HFFc6 (cell line): ENCODE data around the gene OCA2. TPM values are rescaled to one million over a fixed set of nuclear protein-coding genes. Genes with fewer than 3 reads are reported as not detected.

Experiments
- DNase-seq: peaks from one replicate; pipeline ENCODE4 v3.0.0-alpha.2; 2018
- H3K27ac Mint-ChIP-seq: 2 replicates; pipeline ENCODE4 v1.8.0; 2020; ENCODE audit warnings: mild to moderate bottlenecking, mixed read lengths
- H3K27me3 Mint-ChIP-seq: 2 replicates; pipeline ENCODE4 v1.8.0; 2021; ENCODE audit warnings: mild to moderate bottlenecking, moderate library complexity, mixed read lengths; ENCODE audit not compliant: insufficient read depth
- H3K36me3 Mint-ChIP-seq: 2 replicates; pipeline ENCODE4 v1.8.0; 2021; ENCODE audit warnings: low read depth, mixed read lengths
- H3K4me1 Mint-ChIP-seq: 2 replicates; pipeline ENCODE4 v1.8.0; 2020; ENCODE audit warnings: low read depth, mixed read lengths
- H3K4me3 Mint-ChIP-seq: 2 replicates; pipeline ENCODE4 v1.8.0; 2020; ENCODE audit warnings: mild to moderate bottlenecking, moderate library complexity, mixed read lengths
- H3K9me3 Mint-ChIP-seq: 2 replicates; pipeline ENCODE4 v1.8.0; 2020; ENCODE audit warnings: mild to moderate bottlenecking, mixed read lengths
- total RNA-seq, 6 experiments: library from RNA; stranded (reverse); fragmentation: NEBNext Ultra II Directional; extraction: Animal tissue kit (Norgen Biotek cat#: 25700); gene quantifications; 2 replicates in 1 of 6; 3 replicates in 5 of 6; pipeline ENCODE4 v1.2.3, GENCODE V29; 2021
- TF ChIP-seq, protein P1 (sequence below): fragments of 200-600 bp; sonication (generic); IDR thresholded peaks from 2 replicates; pipeline ENCODE4 v1.5.0; 2021; ENCODE audit warnings: antibody characterized with exemption, mild to moderate bottlenecking

The OCA2 gene
- total RNA-seq, 6 experiments from 2014 or later = not detected

DNA sequence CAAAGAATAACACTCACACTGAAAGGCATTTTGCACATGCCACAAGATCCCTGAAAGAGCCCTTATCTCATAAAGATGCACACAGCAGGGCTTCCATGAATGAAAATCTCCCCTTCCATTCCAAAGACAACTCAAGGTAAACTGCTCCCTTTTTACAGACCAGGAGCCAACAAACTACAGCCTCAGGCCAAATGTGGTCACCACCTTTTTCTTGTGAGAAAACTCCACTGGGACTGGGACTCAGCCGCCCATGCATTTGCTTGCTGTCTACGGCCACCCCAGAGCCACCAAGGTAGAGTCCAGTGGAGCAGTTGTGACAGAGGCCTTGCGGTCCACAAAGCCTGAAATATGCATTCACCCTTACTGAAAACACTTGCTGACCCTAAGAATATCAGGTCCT lies 334.8 kb downstream of the OCA2 start:
- Mint-ChIP-seq H3K4me1 (no peaks in the 10 kb centered on the region), H3K9me3 (peaks cover 39% of the 10 kb centered on the region), H3K4me3 (no peak overlapping the region), H3K27ac (no peak overlapping the region), H3K36me3 (no peaks in the 10 kb centered on the region), H3K27me3 (no peaks in the 10 kb centered on the region; the same call in 1 of the 2 replicates)
- no peak for DNase-seq
- TF ChIP-seq, protein P1, sequence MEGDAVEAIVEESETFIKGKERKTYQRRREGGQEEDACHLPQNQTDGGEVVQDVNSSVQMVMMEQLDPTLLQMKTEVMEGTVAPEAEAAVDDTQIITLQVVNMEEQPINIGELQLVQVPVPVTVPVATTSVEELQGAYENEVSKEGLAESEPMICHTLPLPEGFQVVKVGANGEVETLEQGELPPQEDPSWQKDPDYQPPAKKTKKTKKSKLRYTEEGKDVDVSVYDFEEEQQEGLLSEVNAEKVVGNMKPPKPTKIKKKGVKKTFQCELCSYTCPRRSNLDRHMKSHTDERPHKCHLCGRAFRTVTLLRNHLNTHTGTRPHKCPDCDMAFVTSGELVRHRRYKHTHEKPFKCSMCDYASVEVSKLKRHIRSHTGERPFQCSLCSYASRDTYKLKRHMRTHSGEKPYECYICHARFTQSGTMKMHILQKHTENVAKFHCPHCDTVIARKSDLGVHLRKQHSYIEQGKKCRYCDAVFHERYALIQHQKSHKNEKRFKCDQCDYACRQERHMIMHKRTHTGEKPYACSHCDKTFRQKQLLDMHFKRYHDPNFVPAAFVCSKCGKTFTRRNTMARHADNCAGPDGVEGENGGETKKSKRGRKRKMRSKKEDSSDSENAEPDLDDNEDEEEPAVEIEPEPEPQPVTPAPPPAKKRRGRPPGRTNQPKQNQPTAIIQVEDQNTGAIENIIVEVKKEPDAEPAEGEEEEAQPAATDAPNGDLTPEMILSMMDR = no peak

DNA sequence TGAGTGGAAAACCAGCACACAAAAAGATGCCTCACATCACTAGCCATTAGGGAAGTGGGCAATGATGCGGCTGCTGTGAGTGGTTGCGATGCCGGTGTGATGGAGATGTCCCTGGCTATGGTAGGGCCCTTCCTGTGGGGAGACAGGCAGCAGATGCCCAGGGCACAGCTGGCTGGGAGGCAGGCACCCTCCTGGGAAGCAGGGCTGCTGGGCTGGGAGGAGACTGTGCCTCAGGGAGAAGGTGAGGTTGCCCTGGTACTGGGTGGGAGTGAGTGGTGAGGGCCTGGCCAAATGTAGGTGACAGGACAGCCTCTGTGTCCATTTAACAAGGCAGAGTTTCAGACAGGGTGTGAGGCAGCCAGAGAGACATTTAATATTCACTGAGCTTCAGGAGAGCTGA lies 335.6 kb downstream of the OCA2 start:
- H3K27me3 Mint-ChIP-seq = no peaks in the 10 kb centered on the region; the same call in 1 of the 2 replicates
- peaks cover 34% of the 10 kb centered on the region for H3K9me3 Mint-ChIP-seq

DNA sequence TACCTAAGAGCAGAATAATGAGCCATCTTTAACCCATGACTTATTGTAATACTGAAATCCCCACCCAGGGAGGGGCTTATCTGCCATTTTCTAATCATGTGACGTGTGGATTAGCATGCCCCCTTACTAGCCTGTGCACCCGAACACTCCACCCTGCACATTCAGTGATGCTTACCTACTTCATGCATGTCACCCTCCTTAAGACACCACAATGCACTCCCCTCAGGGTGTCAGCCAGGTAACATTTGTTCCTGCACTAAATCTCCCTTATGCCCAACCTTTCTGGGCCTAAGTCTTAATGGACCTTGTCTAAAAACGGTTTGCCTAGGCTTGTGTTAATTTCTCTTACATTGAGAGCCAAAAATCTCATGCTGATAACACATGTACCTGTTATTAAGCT lies 336.6 kb downstream of the OCA2 start:
- Mint-ChIP-seq H3K4me1 (no peaks in the 10 kb centered on the region), H3K9me3 (peaks cover 36% of the 10 kb centered on the region), H3K36me3 (no peaks in the 10 kb centered on the region; the same call in 1 of the 2 replicates), H3K27ac (no peak overlapping the region), H3K4me3 (no peak overlapping the region), H3K27me3 (no peaks in the 10 kb centered on the region)
- TF ChIP-seq, protein P1 = no peak
- DNase-seq = no peak

More for the DNA sequence above, 335.6 kb downstream of the OCA2 start:
- Mint-ChIP-seq H3K36me3 (no peaks in the 10 kb centered on the region; the same call in 1 of the 2 replicates), H3K27ac (no peak overlapping the region), H3K4me1 (no peaks in the 10 kb centered on the region), H3K4me3 (no peak overlapping the region)
- TF ChIP-seq, protein P1 = no peak
- DNase-seq = no peak

- DNase-seq = no peak
- TF ChIP-seq, protein P1 = no peak
- Mint-ChIP-seq H3K4me1 (no peaks in the 10 kb centered on the region), H3K9me3 (peaks cover 32% of the 10 kb centered on the region), H3K27me3 (no peaks in the 10 kb centered on the region; the same call in 1 of the 2 replicates), H3K4me3 (no peak overlapping the region), H3K27ac (no peak overlapping the region), H3K36me3 (no peaks in the 10 kb centered on the region; the same call in 1 of the 2 replicates)
These were observed 342.1 kb downstream of the OCA2 start for GRCh38 chr15:27757052-27757451.

- TF ChIP-seq, protein P1 = no peak
- no peak overlapping the region for H3K4me3 Mint-ChIP-seq
- no peak for DNase-seq
- no peaks in the 10 kb centered on the region for H3K36me3 Mint-ChIP-seq
- no peaks in the 10 kb centered on the region; the same call in 1 of the 2 replicates for H3K27me3 Mint-ChIP-seq
- H3K9me3 Mint-ChIP-seq = peaks cover 27% of the 10 kb centered on the region
- H3K4me1 Mint-ChIP-seq = no peaks in the 10 kb centered on the region
- H3K27ac Mint-ChIP-seq = no peak overlapping the region
These were observed 346.4 kb downstream of the OCA2 start for GRCh38 chr15:27752691-27753090.

DNA sequence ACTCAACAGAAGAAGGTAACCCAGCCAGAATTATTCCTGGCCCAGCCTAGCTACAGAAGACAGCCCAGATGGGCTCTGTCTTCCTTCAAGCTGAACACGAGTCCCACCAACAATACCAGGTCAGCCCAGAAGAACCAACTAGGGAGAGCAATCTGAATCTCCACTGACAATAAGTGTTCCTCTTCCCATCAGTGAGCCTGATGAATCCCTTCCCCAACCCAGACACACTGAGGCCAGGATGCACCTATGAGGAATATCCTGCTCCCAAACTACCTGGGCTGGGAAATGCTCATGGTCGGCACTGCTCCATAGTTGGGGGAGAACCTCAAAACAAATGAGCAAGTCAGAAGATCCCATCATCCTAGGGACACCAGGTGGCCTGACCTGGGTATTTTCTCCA lies 351.1 kb downstream of the OCA2 start:
- Mint-ChIP-seq H3K27ac (no peak overlapping the region), H3K4me3 (no peak overlapping the region), H3K4me1 (peaks cover 17% of the 10 kb centered on the region; the same call in 1 of the 2 replicates), H3K9me3 (peaks cover 32% of the 10 kb centered on the region), H3K27me3 (no peaks in the 10 kb centered on the region; the same call in 1 of the 2 replicates), H3K36me3 (no peaks in the 10 kb centered on the region; the same call in 1 of the 2 replicates)
- TF ChIP-seq, protein P1 = no peak
- DNase-seq = no peak
